Measurements from ENCODE around the gene C10orf67. TPM values are rescaled to one million over a fixed set of nuclear protein-coding genes. Genes with fewer than 3 reads are reported as not detected.

The C10orf67 gene
- total and polyA plus RNA-seq, 2 donors (not counting 1 experiment from before 2014, with no cell fraction given): not detected

- no peaks in the 10 kb centered on the region for H3K9me3 ChIP-seq (ENCODE audit: control extremely low read depth in 1 of 3, control insufficient read depth in 2 of 3, insufficient read depth in 1 of 3, low read length in 2 of 3)
- peaks cover 0 to 1% of the 10 kb centered on the region in 2 experiments for H3K36me3 ChIP-seq (replicated peaks in 1 of 2; ENCODE audit: control extremely low read depth in 1 of 2, control insufficient read depth in 1 of 2, extremely low read depth in 1 of 2, insufficient read depth in 2 of 2, low read length in 1 of 2)
- H4K20me1 ChIP-seq (ENCODE audit: control insufficient read depth, insufficient read depth, low read length, poor library complexity, severe bottlenecking): no peaks in the 10 kb centered on the region
- no peak overlapping the region for H3K4me3 ChIP-seq (ENCODE audit: control extremely low read depth in 1 of 5, extremely low read depth in 1 of 5, insufficient read depth in 1 of 5, low read depth in 2 of 5, low read length in 4 of 5)
- DNase-seq (no peak), ATAC-seq (ENCODE audit: low read depth) (no peak)
- H3K27ac ChIP-seq (ENCODE audit: low read length in 2 of 2): no peak overlapping the region
- no peaks in the 10 kb centered on the region for H3K79me2 ChIP-seq (ENCODE audit: control insufficient read depth, insufficient read depth, low read length)
- H3K9ac ChIP-seq (ENCODE audit: low read length): no peak overlapping the region
- no peaks in the 10 kb centered on the region for H3K4me1 ChIP-seq (ENCODE audit: control insufficient read depth in 2 of 2, insufficient read depth in 2 of 2, low read length in 2 of 2)
- H3K27ac Mint-ChIP-seq: no peak overlapping the region
- no peaks in the 10 kb centered on the region for H3K4me1 Mint-ChIP-seq
- H3K4me3 Mint-ChIP-seq: no peak overlapping the region
- H3K9me3 Mint-ChIP-seq (ENCODE audit: insufficient read depth): no peaks in the 10 kb centered on the region
- CTCF ChIA-PET: no interaction called here
- H3K27me3 ChIP-seq (replicated peaks in 1 of 4; ENCODE audit: control extremely low read depth in 1 of 4, control insufficient read depth in 3 of 4, insufficient read depth in 4 of 4, low read length in 3 of 4): no peaks in the 10 kb centered on the region
- H3K27me3 Mint-ChIP-seq: peaks cover 22% of the 10 kb centered on the region
- TF ChIP-seq CTCF (IDR thresholded peaks at IDR 0.05) (no peak), EZH2 (IDR thresholded peaks at IDR 0.05; ENCODE audit: borderline replicate concordance, insufficient read depth, low read depth, low read length, poor library complexity, severe bottlenecking) (no peak)
- intact Hi-C loops (cut with micrococcal nuclease): no loop called here
- no CpG with 5 or more reads among the region's 2 CpGs for WGBS (ENCODE audit: insufficient coverage)
- no peak overlapping the region for H2AFZ ChIP-seq (ENCODE audit: insufficient read depth, low read depth, low read length, poor library complexity, severe bottlenecking)
- H3K4me2 ChIP-seq (replicated peaks; ENCODE audit: low read depth, low read length, poor library complexity, severe bottlenecking): no peak overlapping the region
- POLR2A ChIA-PET: no interaction called here
These were observed 39.0 kb upstream of the C10orf67 start for GRCh38 chr10:23383637-23384036.

- ATAC-seq (ENCODE audit: low read depth): no peak
These were observed 36.9 kb upstream of the C10orf67 start for GRCh38 chr10:23381298-23382040.

More at GRCh38 chr10:23381298-23382040, 36.9 kb upstream of the C10orf67 start:
- Histone ChIP-seq H3K27me3 (replicated peaks in 1 of 4; ENCODE audit: control extremely low read depth in 1 of 4, control insufficient read depth in 3 of 4, insufficient read depth in 4 of 4, low read length in 3 of 4) (no peaks in the 10 kb centered on the region), H3K9ac (ENCODE audit: low read length) (no peak overlapping the region), H3K9me3 (ENCODE audit: control extremely low read depth in 1 of 3, control insufficient read depth in 2 of 3, insufficient read depth in 1 of 3, low read length in 2 of 3) (no peaks in the 10 kb centered on the region), H2AFZ (ENCODE audit: insufficient read depth, low read depth, low read length, poor library complexity, severe bottlenecking) (no peak overlapping the region), H3K36me3 (replicated peaks in 1 of 2; ENCODE audit: control extremely low read depth in 1 of 2, control insufficient read depth in 1 of 2, extremely low read depth in 1 of 2, insufficient read depth in 2 of 2, low read length in 1 of 2) (peaks cover 0 to 1% of the 10 kb centered on the region in 2 experiments), H3K4me2 (replicated peaks; ENCODE audit: low read depth, low read length, poor library complexity, severe bottlenecking) (no peak overlapping the region), H3K4me3 (ENCODE audit: control extremely low read depth in 1 of 5, extremely low read depth in 1 of 5, insufficient read depth in 1 of 5, low read depth in 2 of 5, low read length in 4 of 5) (no peak overlapping the region), H3K79me2 (ENCODE audit: control insufficient read depth, insufficient read depth, low read length) (no peaks in the 10 kb centered on the region), H4K20me1 (ENCODE audit: control insufficient read depth, insufficient read depth, low read length, poor library complexity, severe bottlenecking) (no peaks in the 10 kb centered on the region), H3K4me1 (ENCODE audit: control insufficient read depth in 2 of 2, insufficient read depth in 2 of 2, low read length in 2 of 2) (no peaks in the 10 kb centered on the region), H3K27ac (ENCODE audit: low read length in 2 of 2) (no peak overlapping the region)
- no peaks in the 10 kb centered on the region for H3K9me3 Mint-ChIP-seq (ENCODE audit: insufficient read depth)
- intact Hi-C loops (cut with micrococcal nuclease): no loop called here
- 100% methylated on average over 1 of the region's 3 CpGs for WGBS (ENCODE audit: insufficient coverage)
- H3K27me3 Mint-ChIP-seq: peaks cover 22% of the 10 kb centered on the region
- no peak for TF ChIP-seq CTCF (IDR thresholded peaks at IDR 0.05)
- TF ChIP-seq EZH2 (IDR thresholded peaks at IDR 0.05; ENCODE audit: borderline replicate concordance, insufficient read depth, low read depth, low read length, poor library complexity, severe bottlenecking): no peak
- no peak overlapping the region for H3K4me3 Mint-ChIP-seq
- POLR2A ChIA-PET: no interaction called here
- no peak for DNase-seq
- no peak overlapping the region for H3K27ac Mint-ChIP-seq
- H3K4me1 Mint-ChIP-seq: no peaks in the 10 kb centered on the region
- CTCF ChIA-PET: no interaction called here
